T-helper 2 cell (primary cell): ENCODE data around the gene TMUB2.
"Not testable (repeated sequence)": the region's sequence is repeated elsewhere in the genome, so short reads cannot be mapped to it uniquely, and the experiment has no call there.

Experiments
- DNase-seq, 5 experiments: peaks; one replicate each; pipeline versions ENCODE4 v3.0.0 to v3.0.0-alpha.2; 2012 to 2022

TMUB2 gene

DNA sequence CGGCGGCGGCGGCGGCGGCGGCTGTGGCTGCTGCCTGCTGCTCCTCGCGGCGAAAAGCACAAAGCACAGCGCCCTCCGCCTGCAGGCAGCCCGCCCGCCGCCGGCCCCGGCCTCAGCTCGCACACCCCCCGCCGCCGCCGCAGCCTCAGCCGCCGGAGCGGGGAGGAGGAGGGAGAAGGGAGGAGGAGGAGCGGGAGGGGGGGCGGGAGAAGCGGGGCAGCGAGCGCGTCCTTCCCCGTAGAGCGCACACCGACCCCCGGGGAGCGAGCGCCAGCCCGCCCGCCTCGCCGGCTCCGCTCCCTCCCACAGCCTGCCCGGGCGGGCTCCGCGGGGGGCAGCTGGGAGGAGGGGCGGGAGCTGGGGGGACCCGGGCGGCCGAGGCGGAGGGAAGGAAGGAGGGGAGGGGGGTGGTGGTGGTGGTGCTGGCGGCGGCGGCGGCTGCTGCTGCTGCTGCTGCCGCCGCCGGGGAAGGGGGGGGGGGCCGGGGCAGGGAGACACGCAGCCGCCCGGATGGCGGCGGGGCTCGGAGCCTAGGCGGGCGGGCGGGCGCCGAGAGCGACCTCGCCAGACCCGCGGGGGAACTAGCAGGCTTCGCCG, 32.9 kb downstream of the TMUB2 start, which contains the start of gene UBTF:
Gene UBTF (minus strand): TSS at position 60 of the 597 bp plus-strand sequence. CDS start 1,446 bp downstream, outside the sequence.
- peak; percentile 46 to 89 (median 67) for DNase-seq

DNA sequence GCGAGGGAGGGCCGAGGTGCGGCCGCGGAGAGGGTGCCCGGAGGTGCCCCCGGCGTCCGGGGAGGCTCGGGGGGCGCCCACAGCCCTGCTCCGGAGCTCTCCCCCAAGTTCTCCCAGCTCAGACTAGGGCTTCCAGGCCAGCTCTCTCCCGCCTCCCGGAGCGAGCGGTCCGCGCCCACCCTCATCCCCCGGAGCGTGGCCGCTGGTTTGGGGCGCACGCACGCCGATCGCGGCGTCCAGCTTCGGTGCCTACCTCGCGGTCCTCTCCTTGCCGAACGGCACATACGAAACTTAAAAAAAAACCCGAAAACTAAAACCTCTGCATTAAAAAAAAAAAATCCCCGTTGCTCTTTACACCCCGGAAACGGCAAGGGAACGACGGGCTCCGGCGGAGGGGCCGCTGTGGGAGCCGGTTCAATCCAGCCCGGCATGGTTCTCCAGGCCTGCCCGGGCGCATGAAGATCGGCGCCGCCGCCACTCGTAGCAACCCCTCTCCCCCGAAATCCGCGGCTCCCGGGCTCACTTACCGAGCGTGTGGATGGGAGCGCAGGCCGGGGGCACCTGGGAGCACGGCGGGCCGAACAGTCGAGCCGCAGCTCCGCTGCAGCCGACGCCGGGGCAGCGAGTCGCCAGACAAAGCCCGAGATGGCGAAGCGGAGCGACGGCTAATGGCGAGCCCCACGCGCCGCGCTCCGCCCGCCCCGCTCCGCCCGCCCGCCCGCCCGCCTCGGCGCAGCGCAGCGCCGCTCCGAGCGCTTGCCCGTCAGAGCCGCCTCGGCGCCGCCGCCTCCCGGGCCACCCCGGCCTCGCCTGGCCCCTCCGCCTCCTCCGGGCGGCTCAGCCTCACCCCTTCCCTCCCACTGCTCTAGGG, 33.7 kb downstream of the TMUB2 start:
- DNase-seq = peak in 3 of 5 experiments; percentile 51 to 73 (median 58)

- DNase-seq = peak in 4 of 5 experiments; percentile 39 to 78 (median 61)
Measured at GRCh38 chr17:44221084-44221861, 34.5 kb downstream of the TMUB2 start.

GRCh38 chr17:44221862-44222111, 35.0 kb downstream of the TMUB2 start:
- DNase-seq = no peak

- peak in 3 of 5 experiments; percentile 34 to 61 (median 39) for DNase-seq
Measured at GRCh38 chr17:44222112-44222869, 35.5 kb downstream of the TMUB2 start.

GRCh38 chr17:44223541-44224071, 36.8 kb downstream of the TMUB2 start:
- DNase-seq = no peak

GRCh38 chr17:44229090-44229489, 42.3 kb downstream of the TMUB2 start:
- no peak for DNase-seq

GRCh38 chr17:44230140-44230539, 43.4 kb downstream of the TMUB2 start:
- DNase-seq = no peak

- no peak for DNase-seq
Measured at GRCh38 chr17:44232061-44232460, 45.3 kb downstream of the TMUB2 start.

GRCh38 chr17:44233582-44233981, 46.8 kb downstream of the TMUB2 start:
- no peak for DNase-seq

GRCh38 chr17:44235583-44235936, 48.8 kb downstream of the TMUB2 start:
- no peak for DNase-seq

DNA sequence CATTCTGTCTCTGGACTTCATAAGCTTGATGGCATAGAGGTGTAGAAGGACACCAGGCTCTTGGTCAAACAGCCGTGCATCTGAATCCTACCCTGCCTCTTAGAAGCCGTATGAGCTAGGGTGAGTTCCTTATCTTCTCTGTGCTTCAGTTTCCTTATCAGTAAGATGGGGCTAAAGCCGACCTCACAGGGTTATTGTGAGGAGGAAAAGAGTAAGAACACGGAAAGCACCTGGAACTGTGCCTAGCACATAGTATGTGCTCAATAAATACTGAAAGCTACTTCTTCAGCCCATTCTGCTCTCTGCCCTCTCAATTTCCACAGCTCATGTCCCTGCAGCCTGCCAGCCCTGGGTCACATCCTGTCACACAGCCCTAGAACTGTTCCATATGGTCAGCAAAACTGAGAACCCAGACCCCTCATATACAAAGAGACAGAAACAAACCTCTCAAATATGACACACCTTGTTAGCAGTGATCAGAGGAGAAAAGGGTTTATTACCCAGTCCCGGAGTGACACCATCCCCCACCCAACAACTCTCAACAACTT, 49.7 kb downstream of the TMUB2 start:
- no peak for DNase-seq

DNA sequence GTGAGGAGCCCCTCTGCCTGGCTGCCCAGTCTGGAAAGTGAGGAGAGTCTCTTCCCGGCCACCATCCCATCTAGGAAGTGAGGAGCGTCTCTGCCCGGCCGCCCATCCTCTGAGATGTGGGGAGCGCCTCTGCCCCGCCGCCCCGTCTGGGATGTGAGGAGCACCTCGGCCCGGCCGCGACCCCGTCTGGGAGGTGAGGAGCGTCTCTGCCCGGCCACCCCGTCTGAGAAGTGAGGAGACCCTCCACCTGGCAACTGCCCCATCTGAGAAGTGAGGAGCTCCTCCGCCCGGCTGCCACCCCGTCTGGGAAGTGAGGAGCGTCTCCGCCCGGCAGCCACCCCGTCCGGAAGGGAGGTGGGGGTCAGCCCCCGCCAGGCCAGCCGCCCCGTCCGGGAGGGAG, 51.1 kb downstream of the TMUB2 start:
- DNase-seq = not testable (repeated sequence)

- DNase-seq = no peak
Measured at GRCh38 chr17:44241106-44241624, 54.4 kb downstream of the TMUB2 start.
